AG08395 (cell line): Measurements from ENCODE around the gene KRT38.
"Not testable (repeated sequence)": the region's sequence is repeated elsewhere in the genome, so short reads cannot be mapped to it uniquely, and the experiment has no call there.

Experiments used
- DNase-seq: peaks from one replicate; pipeline ENCODE4 v3.0.0; 2012; ENCODE audit warnings: mixed read lengths, low spot score

KRT38 gene

GRCh38 chr17:41462705-41463104, 21.9 kb upstream of the KRT38 start:
- DNase-seq: no peak

DNA sequence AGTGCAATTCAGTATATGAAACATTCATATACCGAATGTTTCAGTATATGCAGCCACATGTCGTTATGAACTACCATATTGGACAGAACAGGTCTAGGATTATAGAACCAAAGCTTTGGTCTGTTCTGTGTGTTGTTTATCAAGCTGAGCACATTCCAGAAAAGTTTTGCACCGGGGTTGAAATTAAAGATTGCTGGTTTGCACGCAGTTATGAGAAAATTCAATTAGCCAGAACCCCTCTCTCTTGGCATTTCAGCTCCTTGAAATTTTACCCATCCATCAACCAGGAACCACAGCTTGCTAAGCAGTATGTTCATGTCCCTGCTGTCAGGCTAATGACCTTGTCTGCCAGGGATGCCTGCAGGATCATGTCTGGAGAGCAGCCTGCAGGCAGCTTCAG, 16.9 kb upstream of the KRT38 start:
- DNase-seq: no peak

DNA sequence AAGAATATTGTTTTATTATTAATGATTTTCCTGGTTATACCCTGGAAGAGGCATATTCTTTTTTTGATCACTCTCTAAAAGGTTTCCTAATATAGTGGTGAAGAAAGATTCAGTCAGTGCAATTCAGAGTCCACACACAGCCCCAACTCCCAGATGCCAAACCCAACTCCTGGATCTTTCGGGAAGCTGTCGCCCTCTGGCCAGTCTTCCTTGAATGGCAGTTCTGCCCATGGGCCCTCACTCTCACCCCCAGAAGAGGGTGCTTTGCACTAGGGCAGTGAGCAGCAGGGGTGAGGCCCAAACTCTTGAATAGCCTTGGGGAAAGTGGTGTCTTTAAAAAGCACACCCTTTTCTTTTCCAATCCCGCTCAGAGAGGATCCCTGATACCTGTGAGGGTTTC, 15.4 kb upstream of the KRT38 start:
- DNase-seq: no peak

GRCh38 chr17:41455236-41455635, 14.5 kb upstream of the KRT38 start:
- DNase-seq: peak; percentile 39

GRCh38 chr17:41453066-41453465, 12.3 kb upstream of the KRT38 start:
- DNase-seq: no peak

DNA sequence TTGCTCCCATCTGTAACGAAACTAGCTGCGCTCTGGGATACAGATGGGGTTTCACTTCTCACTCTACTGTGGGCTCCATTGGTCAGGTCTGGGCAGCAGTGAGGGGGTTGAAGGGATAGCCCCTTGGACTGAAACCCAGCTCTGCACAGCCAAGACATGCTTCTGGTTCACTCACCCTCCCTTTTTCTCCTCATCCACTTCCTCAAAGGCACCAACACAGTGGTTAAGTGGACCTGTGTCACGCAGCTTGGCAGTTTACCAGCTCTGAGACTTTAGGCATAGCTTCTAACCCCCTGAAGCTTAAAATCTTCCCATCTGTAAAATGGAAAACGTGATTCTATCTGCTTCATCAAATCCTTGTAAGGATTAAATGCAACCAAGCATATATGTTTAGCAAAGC, 11.5 kb upstream of the KRT38 start:
- no peak for DNase-seq

- peak; percentile 30 for DNase-seq
Measured at GRCh38 chr17:41451154-41451728, 10.5 kb upstream of the KRT38 start.

DNA sequence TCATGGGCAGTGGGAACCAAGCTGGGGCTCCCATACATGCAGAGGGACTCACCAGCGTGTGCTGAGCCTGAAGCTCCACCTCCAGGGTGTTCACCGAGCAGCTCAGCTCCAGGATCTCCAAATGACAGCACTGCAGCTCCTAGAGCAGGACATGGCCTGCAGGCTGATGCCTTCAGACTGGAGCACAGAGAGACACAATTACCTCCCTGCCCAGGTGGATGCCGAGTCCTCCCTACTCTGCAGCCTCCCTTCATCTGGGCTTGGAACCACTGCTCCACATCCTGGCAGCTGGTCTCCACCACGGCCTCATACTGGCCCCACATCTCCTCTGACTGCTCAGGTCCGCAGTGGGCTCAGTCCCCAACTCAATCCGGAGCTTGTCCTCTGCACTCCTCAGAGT, 8.2 kb upstream of the KRT38 start:
- no peak for DNase-seq

GRCh38 chr17:41448506-41448905, 7.7 kb upstream of the KRT38 start:
- DNase-seq: peak; percentile 17

DNA sequence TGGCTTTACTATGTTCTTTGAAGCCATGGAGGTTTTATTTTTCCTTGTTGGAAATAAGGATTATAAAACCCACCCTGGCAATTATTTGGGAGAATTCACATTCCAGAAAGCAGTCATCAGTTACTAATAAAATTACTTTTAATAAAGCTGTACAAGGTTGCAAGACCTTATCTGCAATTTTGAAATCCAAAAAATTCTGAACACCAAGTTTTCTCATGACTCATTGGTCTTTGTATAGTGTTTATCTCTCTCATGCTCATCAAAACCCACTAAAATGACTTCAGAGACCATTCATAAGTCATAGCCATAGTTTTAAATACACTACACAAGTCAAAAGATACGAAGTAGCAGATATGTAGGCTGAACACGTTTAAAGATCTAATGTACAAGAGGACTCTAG, 6.0 kb upstream of the KRT38 start:
- DNase-seq: peak; percentile 26

GRCh38 chr17:41444640-41445039, 3.9 kb upstream of the KRT38 start:
- no peak for DNase-seq

- DNase-seq: peak; percentile 33
Measured at GRCh38 chr17:41444186-41444585, 3.4 kb upstream of the KRT38 start.

- peak; percentile 78 for DNase-seq
Measured at GRCh38 chr17:41442739-41443138, 2.0 kb upstream of the KRT38 start.

DNA sequence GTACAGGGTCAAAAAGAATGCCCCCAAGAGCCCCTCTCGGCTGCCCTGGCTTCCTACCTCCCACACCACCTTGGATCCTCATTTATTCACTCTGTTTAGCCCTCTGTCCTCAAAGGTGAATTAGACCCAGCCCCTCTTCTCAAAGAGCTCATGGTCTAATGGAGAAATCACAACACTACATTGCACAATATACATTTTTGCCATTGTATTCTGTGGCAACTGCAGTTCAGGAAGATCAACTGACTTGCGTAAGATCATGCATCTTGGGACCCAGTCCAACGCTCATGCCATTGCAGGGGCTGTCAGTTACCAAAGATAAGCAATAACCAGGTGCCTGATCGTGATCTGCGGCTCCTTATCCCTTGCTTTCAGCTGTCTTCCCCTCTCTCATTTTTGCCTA, 1.4 kb downstream of the KRT38 start:
- DNase-seq: no peak

DNA sequence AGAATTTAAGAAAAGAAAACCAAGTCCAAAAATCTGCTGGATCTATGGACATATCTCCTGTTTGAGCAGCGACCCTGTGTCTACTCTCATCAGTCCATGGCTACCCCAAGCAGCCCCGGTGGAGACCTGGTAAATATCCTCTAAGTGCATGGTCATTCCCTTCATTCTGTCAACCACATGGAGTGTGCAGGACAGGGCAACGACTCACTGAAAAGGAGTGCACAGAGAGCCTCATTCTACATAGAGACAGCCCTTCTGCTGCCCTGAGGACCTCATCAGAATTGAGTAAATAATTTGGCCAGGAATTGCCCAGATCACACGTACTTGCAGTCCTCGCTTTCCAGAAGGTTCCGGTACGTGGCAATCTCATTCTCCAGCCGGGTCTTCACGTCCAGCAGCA, 3.0 kb downstream of the KRT38 start:
- no peak for DNase-seq

- DNase-seq: no peak
Measured at GRCh38 chr17:41437254-41437653, 3.5 kb downstream of the KRT38 start.

DNA sequence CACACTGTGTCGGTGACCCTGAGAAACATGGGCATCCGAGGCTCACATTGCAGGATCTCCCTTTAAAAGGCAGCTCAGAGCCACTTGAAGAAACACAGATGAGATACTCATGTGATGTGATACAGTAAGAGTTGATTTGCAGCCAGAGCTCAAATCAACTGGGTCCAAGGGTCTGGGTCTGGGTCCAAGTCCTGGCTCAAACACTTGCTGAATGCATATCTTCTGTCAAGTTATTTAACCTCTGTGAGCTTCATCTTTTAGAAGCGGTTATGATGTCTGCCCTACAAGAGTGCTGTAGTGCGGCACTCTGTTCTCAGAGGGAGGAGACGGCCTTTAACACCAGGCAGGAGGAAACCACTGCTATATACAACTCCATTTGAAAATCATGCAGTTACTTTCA, 6.4 kb downstream of the KRT38 start:
- no peak for DNase-seq

DNA sequence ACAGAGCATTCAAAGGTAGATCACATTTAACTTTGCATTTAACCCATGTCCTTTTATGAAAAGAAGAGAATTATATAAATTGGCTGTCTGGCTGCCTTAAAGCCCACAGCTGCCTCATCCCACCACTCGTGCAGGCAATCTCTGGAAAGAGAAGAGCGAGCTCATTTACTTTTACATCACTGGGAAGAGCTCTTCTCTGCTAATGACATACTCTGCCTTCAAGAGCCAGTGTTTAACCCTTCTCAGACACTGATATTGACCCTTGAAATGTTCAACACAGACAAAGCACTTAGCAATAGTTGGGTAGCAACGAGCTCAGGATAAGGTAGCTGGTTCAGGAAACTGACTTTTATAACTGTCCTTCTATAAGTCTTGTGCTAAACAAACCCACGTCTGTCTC, 6.8 kb downstream of the KRT38 start:
- DNase-seq: no peak

- no peak for DNase-seq
Measured at GRCh38 chr17:41433586-41433985, 7.2 kb downstream of the KRT38 start.

DNA sequence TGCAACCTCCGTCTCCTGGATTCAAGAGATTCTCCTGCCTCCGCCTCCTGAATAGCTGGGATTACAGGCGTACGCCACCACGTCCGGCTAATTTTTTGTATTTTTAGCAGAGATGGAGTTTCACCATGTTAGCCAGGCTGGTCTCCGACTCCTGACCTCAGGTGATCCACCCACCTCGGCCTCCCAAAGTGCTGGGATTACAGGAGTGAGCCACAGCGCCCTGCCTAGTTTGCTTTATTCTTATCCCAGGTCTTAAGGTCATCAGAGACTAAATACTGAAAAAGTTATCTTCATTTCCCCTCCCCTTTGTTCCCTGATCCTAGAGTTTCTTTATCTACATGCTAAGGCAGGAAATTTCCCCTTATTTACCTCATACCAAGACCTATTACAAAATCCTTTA, 10.4 kb downstream of the KRT38 start:
- not testable (repeated sequence) for DNase-seq

DNA sequence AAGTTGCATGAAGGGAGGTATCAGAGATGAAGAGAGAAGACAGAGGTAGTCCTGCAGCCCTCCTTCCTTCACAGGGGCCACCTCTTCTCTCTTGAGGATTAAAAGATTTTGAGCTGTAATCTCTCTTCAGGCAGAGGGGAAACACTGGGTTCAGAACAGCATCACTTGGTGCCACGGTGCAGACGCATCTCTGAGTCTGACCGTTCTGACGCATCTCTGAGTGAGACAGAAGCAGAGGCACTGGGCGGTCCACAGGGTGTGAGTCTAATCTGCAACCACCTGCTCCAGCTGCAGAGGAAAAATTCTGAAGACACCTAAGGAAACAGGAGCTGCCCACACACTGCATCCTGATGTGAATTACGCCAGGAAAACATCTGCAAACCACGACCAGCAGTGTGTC, 11.1 kb downstream of the KRT38 start:
- DNase-seq: no peak

DNA sequence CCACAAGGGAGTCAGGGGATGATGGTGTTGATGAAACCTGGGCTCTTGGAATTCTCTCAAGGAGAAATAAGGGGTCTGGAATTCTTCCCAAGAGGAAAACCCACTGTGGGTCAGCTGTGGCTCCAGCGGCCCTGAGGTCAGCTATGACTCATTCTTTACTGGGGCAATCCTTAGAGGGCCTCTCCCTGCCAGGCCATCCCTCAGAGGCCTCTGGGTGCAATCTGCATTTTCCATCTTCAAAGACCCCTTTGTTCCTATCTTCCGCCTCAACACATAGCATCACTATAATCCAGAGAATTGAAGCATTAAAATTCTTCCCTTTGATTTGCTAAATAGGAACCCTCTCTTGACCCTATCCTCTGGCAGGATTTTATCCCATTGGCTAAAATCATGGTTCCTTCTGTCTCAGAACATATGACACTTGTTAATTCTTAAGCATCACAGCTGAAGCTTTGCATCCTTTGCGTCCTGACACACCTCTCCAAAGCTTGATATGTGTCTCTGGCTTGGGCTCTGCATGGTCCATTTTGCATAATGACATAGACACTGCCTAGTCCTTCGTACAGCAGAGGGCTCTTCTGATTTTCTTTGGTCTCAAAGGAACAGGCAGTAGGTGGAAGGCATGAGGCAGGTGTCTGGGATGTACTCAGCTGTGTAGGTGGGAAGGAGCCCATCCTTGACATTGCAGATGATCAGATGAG, 12.0 kb downstream of the KRT38 start:
- DNase-seq: peak; percentile 28

GRCh38 chr17:41424111-41424635, 16.6 kb downstream of the KRT38 start, which contains the start of gene KRT37:
Gene KRT37 (minus strand): TSS chr17:41424585. CDS start chr17:41424523, 62 bp downstream.
- DNase-seq: no peak

GRCh38 chr17:41422586-41422985, 18.2 kb downstream of the KRT38 start:
- not testable (repeated sequence) for DNase-seq
